ENCODE data around the gene ZNF576. TPM values are rescaled to one million over a fixed set of nuclear protein-coding genes. Genes with fewer than 3 reads are reported as not detected.

ZNF576 gene
- total and polyA plus RNA-seq, 9 of the 15 experiments (the other 6 are each of a cell fraction or from before 2014, with no cell fraction given), result 6.8 to 18.2 (median 12.2) TPM

DNA sequence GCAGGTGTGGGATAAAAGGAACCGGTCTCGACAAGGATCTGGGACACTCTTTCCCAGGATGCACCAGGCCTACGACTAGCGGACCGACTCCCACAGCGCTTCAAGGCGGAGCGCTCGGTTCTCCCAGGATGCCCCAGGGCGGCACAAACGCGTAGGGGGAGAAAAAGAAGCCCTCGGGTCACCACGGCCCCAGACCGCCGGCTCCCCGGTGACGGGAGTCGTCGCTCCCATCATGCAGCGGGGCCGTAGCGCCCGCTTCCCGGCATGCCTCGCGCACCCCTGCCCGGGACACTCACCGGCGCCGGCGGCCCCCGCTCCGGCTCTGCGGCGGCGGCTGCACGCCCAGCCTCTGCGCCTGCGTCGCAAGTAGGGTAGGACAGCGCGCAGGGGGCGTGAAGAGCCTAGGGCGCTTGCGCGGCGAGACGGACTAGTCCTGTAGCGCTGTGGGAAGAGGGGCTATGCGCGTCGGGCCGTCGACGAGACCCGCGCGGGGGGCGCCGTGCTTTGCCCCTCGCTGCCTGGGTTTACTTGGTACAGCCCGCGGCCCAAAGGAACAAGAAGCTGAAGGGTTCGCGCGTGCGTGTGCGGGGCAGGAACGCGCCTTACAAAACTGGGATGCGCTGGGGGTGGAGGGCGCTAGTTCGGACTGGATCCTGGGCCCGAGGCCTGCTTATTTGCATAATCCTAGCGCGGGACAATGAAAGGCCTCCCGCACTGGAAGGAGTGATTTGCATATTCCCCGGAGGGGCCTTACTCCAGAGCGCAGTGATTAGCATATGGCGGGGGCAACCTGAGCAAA, 23.1 kb downstream of the ZNF576 start, which contains the start of gene ZNF428 (continued):
- TF ChIP-seq, protein P1, sequence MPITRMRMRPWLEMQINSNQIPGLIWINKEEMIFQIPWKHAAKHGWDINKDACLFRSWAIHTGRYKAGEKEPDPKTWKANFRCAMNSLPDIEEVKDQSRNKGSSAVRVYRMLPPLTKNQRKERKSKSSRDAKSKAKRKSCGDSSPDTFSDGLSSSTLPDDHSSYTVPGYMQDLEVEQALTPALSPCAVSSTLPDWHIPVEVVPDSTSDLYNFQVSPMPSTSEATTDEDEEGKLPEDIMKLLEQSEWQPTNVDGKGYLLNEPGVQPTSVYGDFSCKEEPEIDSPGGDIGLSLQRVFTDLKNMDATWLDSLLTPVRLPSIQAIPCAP (CRISPR knock-in tag; IDR thresholded peaks at IDR 0.05; ENCODE audit: borderline replicate concordance), result no peak
- TF ChIP-seq NEUROD1 (IDR thresholded peaks at IDR 0.05; ENCODE audit: borderline replicate concordance, low read depth, low read length, partially characterized antibody), result peak; percentile 5
- no peak; the same call in 1 of the 2 replicates for TF ChIP-seq FOSL1 (tag; conservative IDR thresholded peaks at IDR 0.05)
- no peak; the same call in 1 of the 2 replicates for TF ChIP-seq TCF7L2 (IDR thresholded peaks at IDR 0.05; ENCODE audit: low read depth, low read length)
- TF ChIP-seq CC2D1A (IDR thresholded peaks at IDR 0.05), result no peak
- no peak; the same call in 1 of the 2 replicates for TF ChIP-seq SMARCA4 (IDR thresholded peaks at IDR 0.05)
- TF ChIP-seq ZNF586 (CRISPR knock-in tag; conservative IDR thresholded peaks at IDR 0.05), result no peak
- TF ChIP-seq LARP7 (IDR thresholded peaks at IDR 0.05), result no peak
- TF ChIP-seq, protein P2, sequence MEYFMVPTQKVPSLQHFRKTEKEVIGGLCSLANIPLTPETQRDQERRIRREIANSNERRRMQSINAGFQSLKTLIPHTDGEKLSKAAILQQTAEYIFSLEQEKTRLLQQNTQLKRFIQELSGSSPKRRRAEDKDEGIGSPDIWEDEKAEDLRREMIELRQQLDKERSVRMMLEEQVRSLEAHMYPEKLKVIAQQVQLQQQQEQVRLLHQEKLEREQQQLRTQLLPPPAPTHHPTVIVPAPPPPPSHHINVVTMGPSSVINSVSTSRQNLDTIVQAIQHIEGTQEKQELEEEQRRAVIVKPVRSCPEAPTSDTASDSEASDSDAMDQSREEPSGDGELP (CRISPR knock-in tag; IDR thresholded peaks at IDR 0.05; ENCODE audit: borderline replicate concordance), result 0 out of 2 replicates have a peak, but pooled peaks have one; percentile 23
- TF ChIP-seq, protein P3, sequence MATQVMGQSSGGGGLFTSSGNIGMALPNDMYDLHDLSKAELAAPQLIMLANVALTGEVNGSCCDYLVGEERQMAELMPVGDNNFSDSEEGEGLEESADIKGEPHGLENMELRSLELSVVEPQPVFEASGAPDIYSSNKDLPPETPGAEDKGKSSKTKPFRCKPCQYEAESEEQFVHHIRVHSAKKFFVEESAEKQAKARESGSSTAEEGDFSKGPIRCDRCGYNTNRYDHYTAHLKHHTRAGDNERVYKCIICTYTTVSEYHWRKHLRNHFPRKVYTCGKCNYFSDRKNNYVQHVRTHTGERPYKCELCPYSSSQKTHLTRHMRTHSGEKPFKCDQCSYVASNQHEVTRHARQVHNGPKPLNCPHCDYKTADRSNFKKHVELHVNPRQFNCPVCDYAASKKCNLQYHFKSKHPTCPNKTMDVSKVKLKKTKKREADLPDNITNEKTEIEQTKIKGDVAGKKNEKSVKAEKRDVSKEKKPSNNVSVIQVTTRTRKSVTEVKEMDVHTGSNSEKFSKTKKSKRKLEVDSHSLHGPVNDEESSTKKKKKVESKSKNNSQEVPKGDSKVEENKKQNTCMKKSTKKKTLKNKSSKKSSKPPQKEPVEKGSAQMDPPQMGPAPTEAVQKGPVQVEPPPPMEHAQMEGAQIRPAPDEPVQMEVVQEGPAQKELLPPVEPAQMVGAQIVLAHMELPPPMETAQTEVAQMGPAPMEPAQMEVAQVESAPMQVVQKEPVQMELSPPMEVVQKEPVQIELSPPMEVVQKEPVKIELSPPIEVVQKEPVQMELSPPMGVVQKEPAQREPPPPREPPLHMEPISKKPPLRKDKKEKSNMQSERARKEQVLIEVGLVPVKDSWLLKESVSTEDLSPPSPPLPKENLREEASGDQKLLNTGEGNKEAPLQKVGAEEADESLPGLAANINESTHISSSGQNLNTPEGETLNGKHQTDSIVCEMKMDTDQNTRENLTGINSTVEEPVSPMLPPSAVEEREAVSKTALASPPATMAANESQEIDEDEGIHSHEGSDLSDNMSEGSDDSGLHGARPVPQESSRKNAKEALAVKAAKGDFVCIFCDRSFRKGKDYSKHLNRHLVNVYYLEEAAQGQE (IDR thresholded peaks at IDR 0.05; ENCODE audit: borderline replicate concordance), result peak; percentile 95
- TF ChIP-seq, protein P3 (CRISPR knock-in tag; IDR thresholded peaks at IDR 0.05; ENCODE audit: low read depth), result 0 out of 2 replicates have a peak, but pooled peaks have one; percentile 75
- no peak for TF ChIP-seq HMGN3 (IDR thresholded peaks at IDR 0.05; ENCODE audit: borderline replicate concordance, extremely low read depth, insufficient read length, low read depth, low read length)
- TF ChIP-seq FOXA1 (IDR thresholded peaks at IDR 0.05; ENCODE audit: borderline replicate concordance), result no peak
- TF ChIP-seq SMARCE1 (IDR thresholded peaks at IDR 0.05), result no peak; the same call in 1 of the 2 replicates
- TF ChIP-seq CCNT2 (IDR thresholded peaks at IDR 0.05; ENCODE audit: borderline replicate concordance, extremely low read depth, insufficient read length, low read depth, low read length), result peak; percentile 79
- peak; percentile 12; the same call in 1 of the 2 replicates for TF ChIP-seq ZNF75A (CRISPR knock-in tag; IDR thresholded peaks at IDR 0.05)
